NCI-H1105 (cell line): Measurements from ENCODE around the gene GSTM5.
"Not testable (repeated sequence)": the region's sequence is repeated elsewhere in the genome, so short reads cannot be mapped to it uniquely, and the experiment has no call there.

Experiments
- DNase-seq: peaks from one replicate; lab custom pipeline; 2025; lab: John Stamatoyannopoulos, UW

Gene GSTM5

DNA sequence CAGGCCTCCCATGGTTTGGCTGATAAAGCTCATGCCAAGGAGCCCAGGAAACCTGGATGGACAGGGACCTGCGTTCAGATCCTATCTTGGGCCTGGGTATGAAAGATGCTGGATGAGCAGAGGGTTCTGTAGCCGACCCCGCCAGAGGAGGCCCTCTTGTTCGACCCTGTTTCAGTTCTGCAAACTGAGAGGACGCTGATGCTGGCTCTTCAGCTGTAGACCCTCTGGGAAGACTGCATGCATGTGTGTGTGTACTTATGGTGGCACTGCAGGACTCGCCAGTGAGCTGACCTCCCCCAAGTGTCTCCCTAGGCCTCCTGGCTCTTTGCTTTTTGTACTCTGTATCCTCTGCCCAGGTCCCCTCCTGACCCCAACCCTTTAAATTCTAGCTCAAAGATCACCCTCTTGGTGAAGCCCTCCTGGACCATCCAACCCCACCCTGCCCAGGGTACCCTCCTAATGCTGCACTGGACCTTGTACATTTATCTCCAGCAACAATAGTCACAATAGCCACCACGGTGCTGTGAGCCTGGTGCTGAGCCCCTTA lies 50.1 kb downstream of the GSTM5 start:
- DNase-seq: no peak

DNA sequence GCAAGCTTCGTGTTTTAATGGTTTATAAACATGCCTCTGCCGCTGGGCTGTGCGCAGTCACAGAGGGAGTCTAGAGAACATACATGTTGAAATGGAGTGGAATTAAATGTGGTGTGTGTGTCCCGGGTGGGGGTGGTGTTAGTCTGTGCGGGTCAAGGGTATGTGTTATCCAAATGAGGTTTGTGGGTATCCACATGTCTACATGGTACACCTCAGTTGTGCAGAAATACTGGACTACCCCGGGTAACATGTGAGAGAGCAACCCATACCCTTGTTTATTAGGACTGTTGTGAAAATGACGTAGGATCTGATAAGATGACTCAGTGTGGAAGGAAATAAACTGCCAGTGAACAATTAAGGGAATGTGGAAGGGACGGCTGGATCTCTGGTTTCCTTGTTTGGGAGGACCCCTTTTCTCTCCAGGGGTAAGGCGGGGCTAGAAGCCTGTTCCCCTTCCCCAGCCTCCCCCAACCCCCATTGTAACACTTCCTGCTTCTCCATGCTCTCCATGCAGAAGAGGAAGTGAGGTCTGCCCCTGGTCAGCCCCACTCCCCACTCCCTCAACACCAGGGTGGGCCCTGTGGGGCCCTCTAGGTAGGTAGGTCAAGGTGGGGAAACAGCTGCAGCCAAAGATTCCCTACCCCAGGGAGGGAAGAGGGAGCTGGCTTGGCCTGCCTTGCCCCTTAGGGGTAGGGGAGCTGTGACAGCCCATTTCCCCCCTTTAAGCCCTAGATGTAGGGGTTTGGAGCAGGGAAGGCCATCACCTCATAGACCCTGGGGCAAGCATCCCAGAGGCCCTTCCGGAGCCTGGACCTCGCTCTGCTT lies 51.0 kb downstream of the GSTM5 start:
- no peak for DNase-seq

- no peak for DNase-seq
These were observed 51.8 kb downstream of the GSTM5 start, which contains the start of gene EPS8L3 for GRCh38 chr1:109763646-109764415. EPS8L3 (minus strand) TSS chr1:109763923; CDS start chr1:109761749, 2,174 bp downstream.

DNA sequence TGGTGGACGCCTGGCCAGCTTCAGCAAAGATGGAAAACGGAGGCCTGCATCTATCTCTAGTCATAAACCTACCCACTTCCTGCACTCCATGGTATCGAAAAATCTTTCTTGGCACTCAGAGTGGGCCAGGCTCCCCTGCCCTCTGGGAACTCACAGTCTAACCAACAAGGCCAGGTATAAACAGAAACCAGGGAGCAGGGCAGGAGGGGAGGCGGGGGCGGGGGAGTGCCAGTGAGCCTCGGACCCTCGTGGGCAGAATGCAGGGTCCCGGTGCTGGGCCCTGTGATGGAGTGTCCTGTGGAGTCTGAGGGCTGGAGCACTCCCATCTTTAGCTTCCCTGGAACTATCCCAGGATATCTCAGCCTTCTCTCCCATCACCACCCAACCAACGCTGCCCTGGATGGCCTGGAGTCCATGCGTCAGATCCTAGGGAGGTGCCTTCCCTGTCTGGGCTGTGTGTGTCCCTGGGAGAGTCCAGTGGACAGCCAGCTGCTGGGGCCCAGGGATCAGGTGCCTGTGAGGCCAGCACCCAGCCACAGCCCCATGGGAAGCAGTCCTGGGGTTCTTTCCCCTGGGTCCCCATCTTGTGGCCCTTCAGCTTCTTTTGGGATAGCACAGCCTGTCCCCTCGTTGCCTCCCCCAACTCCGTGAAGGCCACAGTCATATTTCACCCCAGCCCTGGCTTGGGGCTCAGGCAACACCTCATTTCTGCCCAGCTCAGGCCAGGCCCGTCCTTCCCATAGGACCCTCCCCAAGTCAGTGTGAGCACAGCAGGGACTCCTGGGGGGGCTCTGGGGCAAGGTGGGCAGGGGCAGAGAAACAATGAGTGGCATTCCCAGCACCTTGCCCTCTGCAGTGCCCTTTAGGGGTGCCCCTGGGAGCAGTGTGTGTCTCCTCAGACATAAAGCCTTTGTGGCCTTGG lies 52.8 kb downstream of the GSTM5 start:
- no peak for DNase-seq

DNA sequence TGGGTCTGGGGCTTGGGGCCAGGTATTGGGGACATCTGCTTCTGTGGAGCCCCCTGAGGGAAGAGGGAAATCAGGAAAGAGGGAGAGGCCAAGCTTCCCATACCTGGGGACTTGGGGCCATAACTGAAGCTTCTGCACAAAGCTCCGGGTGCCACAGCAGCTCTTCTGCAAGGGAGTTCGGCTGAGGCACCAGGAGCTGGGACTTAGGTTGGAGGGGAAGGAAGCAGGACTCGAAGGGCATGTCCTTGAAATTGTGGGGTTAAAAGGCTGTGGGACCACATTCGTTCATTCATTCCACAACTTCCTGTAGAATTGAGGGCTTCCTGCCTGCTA lies 53.4 kb downstream of the GSTM5 start:
- DNase-seq: no peak

- DNase-seq: no peak
These were observed 54.0 kb downstream of the GSTM5 start for GRCh38 chr1:109765896-109766615.

DNA sequence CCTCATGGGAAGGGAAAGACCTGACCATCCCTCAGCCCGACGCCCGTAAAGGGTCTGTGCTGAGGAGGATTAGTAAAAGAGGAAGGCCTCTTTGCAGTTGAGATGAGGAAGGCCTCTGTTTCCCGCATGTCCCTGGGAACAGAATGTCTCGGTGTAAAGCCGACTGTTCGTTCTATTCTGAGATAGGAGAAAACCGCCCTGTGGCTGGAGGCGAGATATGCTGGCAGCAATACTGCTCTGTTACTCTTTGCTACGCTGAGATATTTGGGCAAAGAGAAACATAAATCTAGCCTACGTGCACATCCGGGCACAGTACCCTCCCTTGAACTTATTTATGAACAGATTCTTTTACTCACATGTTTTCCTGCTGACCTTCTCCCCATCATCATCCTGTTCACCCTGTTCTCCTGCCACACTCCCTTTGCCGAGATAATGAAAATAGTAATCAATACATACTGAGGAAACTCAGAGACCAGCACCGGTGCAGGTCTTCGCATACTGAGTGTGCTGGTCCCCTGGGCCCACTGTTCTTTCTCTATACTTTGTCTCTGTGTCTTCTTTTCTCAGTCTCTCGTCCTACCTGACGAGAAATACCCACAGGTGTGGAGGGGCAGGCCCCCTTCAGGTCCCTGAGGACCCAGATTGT lies 55.1 kb downstream of the GSTM5 start:
- not testable (repeated sequence) for DNase-seq
